ENCODE data around the gene USP3.

USP3 gene

GRCh38 chr15:63504247-63504978 lies at the start of gene USP3:
TSS of gene USP3 (plus strand) at chr15:63504593. CDS start at chr15:63504740, 147 bp downstream.
- DNase-seq (ENCODE audit: low spot score), result peak; percentile 89

GRCh38 chr15:63456258-63456657 lies 48.1 kb upstream of the USP3 start:
- DNase-seq (ENCODE audit: low spot score), result no peak

GRCh38 chr15:63457379-63457778 lies 47.0 kb upstream of the USP3 start:
- no peak for DNase-seq (ENCODE audit: low spot score)

- DNase-seq (ENCODE audit: low spot score), result no peak
These were observed 46.4 kb upstream of the USP3 start for GRCh38 chr15:63458026-63458425.

GRCh38 chr15:63458794-63459395 lies 45.5 kb upstream of the USP3 start:
- DNase-seq (ENCODE audit: low spot score), result no peak

- no peak for DNase-seq (ENCODE audit: low spot score)
These were observed 43.9 kb upstream of the USP3 start for GRCh38 chr15:63460210-63461155.

GRCh38 chr15:63461230-63461985 lies 43.0 kb upstream of the USP3 start:
- no peak for DNase-seq (ENCODE audit: low spot score)

GRCh38 chr15:63462088-63462487 lies 42.3 kb upstream of the USP3 start:
- DNase-seq (ENCODE audit: low spot score), result no peak

- no peak for DNase-seq (ENCODE audit: low spot score)
These were observed 41.4 kb upstream of the USP3 start for GRCh38 chr15:63463036-63463435.

GRCh38 chr15:63463793-63464192 lies 40.6 kb upstream of the USP3 start:
- DNase-seq (ENCODE audit: low spot score), result no peak

- DNase-seq (ENCODE audit: low spot score), result no peak
These were observed 39.3 kb upstream of the USP3 start for GRCh38 chr15:63465104-63465503.

GRCh38 chr15:63466378-63467192 lies 37.8 kb upstream of the USP3 start:
- peak; percentile 75 for DNase-seq (ENCODE audit: low spot score)

GRCh38 chr15:63469190-63469589 lies 35.2 kb upstream of the USP3 start:
- DNase-seq (ENCODE audit: low spot score), result no peak

GRCh38 chr15:63469984-63470383 lies 34.4 kb upstream of the USP3 start:
- no peak for DNase-seq (ENCODE audit: low spot score)

- DNase-seq (ENCODE audit: low spot score), result no peak
These were observed 31.2 kb upstream of the USP3 start for GRCh38 chr15:63473007-63473748.

GRCh38 chr15:63473749-63473998 lies 30.7 kb upstream of the USP3 start:
- DNase-seq (ENCODE audit: low spot score), result no peak

GRCh38 chr15:63473999-63474809 lies 30.2 kb upstream of the USP3 start:
- DNase-seq (ENCODE audit: low spot score), result peak; percentile 24

- DNase-seq (ENCODE audit: low spot score), result peak; percentile 64
These were observed 29.5 kb upstream of the USP3 start for GRCh38 chr15:63474810-63475316.

- no peak for DNase-seq (ENCODE audit: low spot score)
These were observed 28.7 kb upstream of the USP3 start for GRCh38 chr15:63475707-63476106.

- no peak for DNase-seq (ENCODE audit: low spot score)
These were observed 28.2 kb upstream of the USP3 start for GRCh38 chr15:63476229-63476632.
